A673 (cell line): Measurements from ENCODE around the gene SLC7A1. TPM values are rescaled to one million over a fixed set of nuclear protein-coding genes. Genes with fewer than 3 reads are reported as not detected.

Source experiments
- BruUV-seq: library from RNA; stranded (reverse); fragments of 400-500 nt; replicated peaks from 2 replicates; lab custom pipeline; 2021; lab: Mats Ljungman, UMichigan
- CTCF ChIA-PET: fragments of 300-600 bp; sonication (Branson Sonifier 250); formaldehyde crosslinking; loops from one replicate; lab custom pipeline; 2022; ENCODE audit warnings: antibody characterized with exemption; lab: Charles Lee
- POLR2A ChIA-PET: fragments of 300-600 bp; sonication (Branson Sonifier 250); formaldehyde crosslinking; loops from one replicate; lab custom pipeline; 2022; ENCODE audit warnings: antibody characterized with exemption; ENCODE audit not compliant: low non-redundant PET; lab: Charles Lee
- DNase-seq: peaks from one replicate; pipeline ENCODE4 v3.0.0-alpha.2; 2015; ENCODE audit warnings: low spot score
- H3K27ac ChIP-seq: fragments of 200-600 bp; sonication (generic); 2 replicates; pipeline ENCODE4 v1.5.1; 2016; ENCODE audit warnings: mixed run types, low read depth, mild to moderate bottlenecking, mixed read lengths, antibody characterized with exemption, low read length; ENCODE audit not compliant: poor library complexity, severe bottlenecking
- H3K27me3 ChIP-seq: fragments of 200-600 bp; sonication (generic); replicated peaks from 2 replicates; pipeline ENCODE4 v1.6.1; 2017; ENCODE audit warnings: mixed run types, low read depth, mild to moderate bottlenecking, mixed read lengths, antibody characterized with exemption, low read length; ENCODE audit not compliant: insufficient read depth, poor library complexity
- H3K36me3 ChIP-seq: fragments of 200-600 bp; sonication (generic); 2 replicates; pipeline ENCODE4 v1.6.1; 2016; ENCODE audit warnings: mixed run types, mild to moderate bottlenecking, mixed read lengths, antibody characterized with exemption, low read length; ENCODE audit not compliant: insufficient read depth, poor library complexity, severe bottlenecking
- H3K4me1 ChIP-seq: fragments of 200-600 bp; sonication (generic); 2 replicates; pipeline ENCODE4 v1.6.1; 2017; ENCODE audit warnings: mixed run types, mild to moderate bottlenecking, mixed read lengths, antibody characterized with exemption, low read length; ENCODE audit not compliant: insufficient read depth, poor library complexity, severe bottlenecking
- H3K4me3 ChIP-seq: fragments of 200-600 bp; sonication (generic); 2 replicates; pipeline ENCODE4 v1.5.1; 2016; ENCODE audit warnings: low read depth, mixed run types, mild to moderate bottlenecking, mixed read lengths, low read length; ENCODE audit not compliant: poor library complexity, severe bottlenecking
- H3K9me3 ChIP-seq: fragments of 200-600 bp; sonication (generic); 2 replicates; pipeline ENCODE4 v1.6.1; 2016; ENCODE audit warnings: mixed run types, low read depth, mild to moderate bottlenecking, mixed read lengths, antibody characterized with exemption, low read length; ENCODE audit not compliant: poor library complexity, severe bottlenecking
- CTCF ChIP-seq: fragments of 300-800, 200-600 bp; sonication (generic); conservative IDR thresholded peaks from 2 replicates; pipeline ENCODE4 v1.5.1; 2017; ENCODE audit warnings: low read depth, mild to moderate bottlenecking, antibody characterized with exemption, low read length, moderate library complexity, mixed read lengths
- EZH2 ChIP-seq: fragments of 200-600 bp; sonication (generic); IDR thresholded peaks from 2 replicates; pipeline ENCODE4 v1.6.1; 2017; ENCODE audit warnings: borderline replicate concordance, low read depth, mild to moderate bottlenecking, mixed read lengths, antibody characterized with exemption, low read length; ENCODE audit not compliant: poor library complexity, severe bottlenecking
- intact Hi-C: fragments of 100-400 bp; cut with micrococcal nuclease; formaldehyde crosslinking; loops from one replicate; pipeline ENCODE4 v1.10.0; 2022; ENCODE audit not compliant: unreplicated experiment
- total RNA-seq: library from RNA; stranded (reverse); gene quantifications from 2 replicates; pipeline ENCODE4 v1.2.3, GENCODE V29; 2021

The SLC7A1 gene
- total RNA-seq, 1 experiment from 2014 or later, result 81.6 TPM

GRCh38 chr13:29464105-29464679 is 131.3 kb downstream of the SLC7A1 start:
- no peaks in the 10 kb centered on the region for H3K36me3 ChIP-seq
- no peak for DNase-seq
- no peak overlapping the region for H3K4me3 ChIP-seq
- intact Hi-C loops, result no loop called here
- H3K4me1 ChIP-seq, result no peaks in the 10 kb centered on the region
- H3K27ac ChIP-seq, result no peak overlapping the region
- H3K9me3 ChIP-seq, result no peaks in the 10 kb centered on the region
- TF ChIP-seq CTCF, result no peak
- no peak for TF ChIP-seq EZH2
- ChIA-PET POLR2A (interaction anchor here (0.6 kb wide), 1 partner anchor 566 kb away, joined by 4 read pairs; no protein-coding TSS in a partner anchor), CTCF (no interaction called here)
- no peaks in the 10 kb centered on the region for H3K27me3 ChIP-seq
- no TSS peak for BruUV-seq

- Histone ChIP-seq H3K36me3 (no peaks in the 10 kb centered on the region), H3K9me3 (no peaks in the 10 kb centered on the region), H3K27ac (no peak overlapping the region), H3K4me1 (no peaks in the 10 kb centered on the region), H3K27me3 (no peaks in the 10 kb centered on the region), H3K4me3 (no peak overlapping the region)
- POLR2A ChIA-PET, result no interaction called here
- CTCF ChIA-PET, result no interaction called here
- TF ChIP-seq EZH2, result no peak
- TF ChIP-seq CTCF, result no peak
- intact Hi-C loops, result no loop called here
- no TSS peak for BruUV-seq
- DNase-seq, result no peak
Observed at GRCh38 chr13:29459813-29460355, 135.6 kb downstream of the SLC7A1 start.
